SHP77 treated with DMSO at 0.1 percent for 48 hours (cell line): ENCODE data around the gene ACTR1B.
"Not testable (repeated sequence)": the region's sequence is repeated elsewhere in the genome, so short reads cannot be mapped to it uniquely, and the experiment has no call there.

ENCODE experiments used
- DNase-seq: peaks from one replicate; lab custom pipeline; 2025; lab: John Stamatoyannopoulos, UW

Gene ACTR1B

GRCh38 chr2:97615746-97616145 lies 48.1 kb downstream of the ACTR1B start:
- not testable (repeated sequence) for DNase-seq

GRCh38 chr2:97611895-97612294 lies 51.9 kb downstream of the ACTR1B start:
- not testable (repeated sequence) for DNase-seq

GRCh38 chr2:97608745-97609144 lies 55.1 kb downstream of the ACTR1B start:
- not testable (repeated sequence) for DNase-seq
